CD14-positive monocyte (primary cell): Measurements from ENCODE around the gene SUV39H2. TPM values are rescaled to one million over a fixed set of nuclear protein-coding genes. Genes with fewer than 3 reads are reported as not detected.

Experiments
- DNase-seq, 3 donors: peaks; one replicate each; pipeline ENCODE4 v3.0.0-alpha.2; 2011 to 2022
- H2AFZ ChIP-seq: 2 replicates; pipeline ENCODE4 v1.6.0; 2012; ENCODE audit warnings: mild to moderate bottlenecking, low read depth, low read length, inconsistent platforms; ENCODE audit not compliant: insufficient read depth, poor library complexity, severe bottlenecking
- H3K27ac ChIP-seq, 2 donors: 1 replicate in 1 of 2; 2 replicates in 1 of 2; pipeline ENCODE4 v1.5.1; 2012 to 2013; ENCODE audit warnings: low read length in 2 of 2, control low read depth in 1 of 2, inconsistent platforms in 1 of 2, low read depth in 1 of 2, mild to moderate bottlenecking in 1 of 2
- H3K27me3 ChIP-seq, 2 donors: one replicate each; pipeline versions ENCODE4 v1.6.0 to v1.6.1; 2011 to 2013; ENCODE audit warnings: low read length in 2 of 2; ENCODE audit not compliant: control insufficient read depth in 2 of 2, insufficient read depth in 2 of 2
- H3K36me3 ChIP-seq, 2 donors: replicated peaks in 1 of 2; 1 replicate in 1 of 2; 2 replicates in 1 of 2; pipeline versions ENCODE4 v1.5.1 to v1.6.1; 2012 to 2013; ENCODE audit warnings: low read length in 2 of 2, control low read depth in 1 of 2, inconsistent platforms in 1 of 2, mild to moderate bottlenecking in 1 of 2; ENCODE audit not compliant: insufficient read depth in 2 of 2, control insufficient read depth in 1 of 2
- H3K4me1 ChIP-seq, 2 donors: 1 replicate in 1 of 2; 2 replicates in 1 of 2; pipeline versions ENCODE4 v1.5.1 to v1.6.1; 2012 to 2013; ENCODE audit warnings: low read length in 2 of 2, control low read depth in 1 of 2, inconsistent platforms in 1 of 2, mild to moderate bottlenecking in 1 of 2, moderate library complexity in 1 of 2; ENCODE audit not compliant: insufficient read depth in 2 of 2, control insufficient read depth in 1 of 2
- H3K4me2 ChIP-seq: replicated peaks from 2 replicates; pipeline ENCODE3; 2012; ENCODE audit warnings: low read length, moderate library complexity, mild to moderate bottlenecking; ENCODE audit not compliant: poor library complexity, severe bottlenecking; ENCODE audit errors: extremely low read depth
- H3K4me3 ChIP-seq, 3 experiments: fragments of 200-600 bp in 1 of 3; sonication (generic) in 1 of 3; replicated peaks in 1 of 3; 1 replicate in 2 of 3; 2 replicates in 1 of 3; pipeline ENCODE4 v1.5.1; 2011 to 2013; ENCODE audit warnings: low read length in 3 of 3, mild to moderate bottlenecking in 3 of 3, control low read depth in 2 of 3, low read depth in 2 of 3, inconsistent platforms in 1 of 3, moderate library complexity in 1 of 3
- H3K79me2 ChIP-seq: 2 replicates; pipeline ENCODE4 v1.6.0; 2012; ENCODE audit warnings: mild to moderate bottlenecking, control low read depth, inconsistent platforms, low read length, moderate library complexity; ENCODE audit not compliant: insufficient read depth
- H3K9ac ChIP-seq: 2 replicates; pipeline ENCODE4 v1.6.0; 2017; ENCODE audit warnings: low read length, mild to moderate bottlenecking; ENCODE audit not compliant: insufficient read depth, poor library complexity, severe bottlenecking
- H3K9me3 ChIP-seq, 2 donors: replicated peaks in 1 of 2; 1 replicate in 1 of 2; 2 replicates in 1 of 2; pipeline versions ENCODE4 v1.5.1 to v1.6.1; 2012 to 2013; ENCODE audit warnings: low read length in 2 of 2, control low read depth in 1 of 2; ENCODE audit not compliant: control insufficient read depth in 1 of 2, insufficient read depth in 1 of 2
- H4K20me1 ChIP-seq: 2 replicates; pipeline ENCODE4 v1.6.0; 2012; ENCODE audit warnings: mild to moderate bottlenecking, low read length, control low read depth, moderate library complexity; ENCODE audit not compliant: insufficient read depth
- H3K27ac Mint-ChIP-seq, 7 donors: one replicate each; pipeline ENCODE4 v1.8.0; 2020; ENCODE audit warnings: mild to moderate bottlenecking in 7 of 7, mixed read lengths in 7 of 7, moderate library complexity in 6 of 7, inconsistent platforms in 2 of 7
- H3K27me3 Mint-ChIP-seq, 3 donors: one replicate each; pipeline ENCODE4 v1.8.0; 2021 to 2022; ENCODE audit warnings: low read depth in 3 of 3, mild to moderate bottlenecking in 3 of 3, mixed read lengths in 3 of 3, moderate library complexity in 3 of 3, inconsistent platforms in 1 of 3
- H3K36me3 Mint-ChIP-seq, 2 donors: one replicate each; pipeline ENCODE4 v1.8.0; 2020; ENCODE audit warnings: mixed read lengths in 2 of 2, inconsistent platforms in 1 of 2, mild to moderate bottlenecking in 1 of 2
- H3K4me1 Mint-ChIP-seq: one replicate; pipeline ENCODE4 v1.8.0; 2020; ENCODE audit warnings: mild to moderate bottlenecking, mixed read lengths
- H3K4me3 Mint-ChIP-seq, 2 donors: one replicate each; pipeline ENCODE4 v1.8.0; 2020; ENCODE audit warnings: mild to moderate bottlenecking in 2 of 2, mixed read lengths in 2 of 2, moderate library complexity in 1 of 2
- H3K9me3 Mint-ChIP-seq, 7 donors: one replicate each; pipeline ENCODE4 v1.8.0; 2020 to 2022; ENCODE audit warnings: mixed read lengths in 7 of 7, mild to moderate bottlenecking in 6 of 7, moderate library complexity in 6 of 7, inconsistent platforms in 2 of 7
- CTCF ChIP-seq: fragments of 200-600 bp; IDR thresholded peaks from one replicate; pipeline ENCODE4 v1.8.0; 2022; ENCODE audit warnings: antibody characterized with exemption, mild to moderate bottlenecking
- WGBS: methylation state at CpG from one replicate; pipeline ENCODE4 v1.1.5; 2013; ENCODE audit warnings: missing lambda C conversion rate; ENCODE audit not compliant: insufficient coverage; 5-methylcytosine and 5-hydroxymethylcytosine counted together
- intact Hi-C, 2 donors: fragments of 100-400 bp; cut with micrococcal nuclease; formaldehyde crosslinking; loops; one replicate each; pipeline versions ENCODE4 v1.15.0 to v1.15.1; 2023
- polyA plus RNA-seq, 3 donors: library from polyadenylated mRNA; depleted of rRNA in 1 of 3; unstranded in 2 of 3; stranded (reverse) in 1 of 3; fragments of 300-500 nt in 2 of 3; fragments of >200 nt in 1 of 3; fragmentation: Illumina TruSeq in 2 of 3; gene quantifications; 1 replicate in 2 of 3; 2 replicates in 1 of 3; pipeline ENCODE4 v1.2.3, GENCODE V29; 2012 to 2021

The SUV39H2 gene
- polyA plus RNA-seq, 3 donors = 0.85 to 1.2 (median 0.86) TPM

GRCh38 chr10:14945108-14945507 lies 66.4 kb downstream of the SUV39H2 start:
- peaks cover 84% of the 10 kb centered on the region for H3K79me2 ChIP-seq
- no peak overlapping the region for H3K4me3 ChIP-seq
- peaks cover 63 to 97% of the 10 kb centered on the region in 2 donors for H3K36me3 ChIP-seq
- Mint-ChIP-seq H3K4me3 (no peak overlapping the region), H3K4me1 (peaks cover 5% of the 10 kb centered on the region), H3K27ac (peak overlapping the region in 1 of 7 donors; percentile 26), H3K27me3 (peaks cover 0 to 2% (median 0%) of the 10 kb centered on the region in 3 donors), H3K9me3 (no peaks in the 10 kb centered on the region), H3K36me3 (peaks cover 58 to 84% of the 10 kb centered on the region in 2 donors)
- H3K27ac ChIP-seq = no peak overlapping the region
- no peaks in the 10 kb centered on the region for H3K27me3 ChIP-seq
- no peak overlapping the region for H2AFZ ChIP-seq
- H3K9me3 ChIP-seq = no peaks in the 10 kb centered on the region
- no peak overlapping the region for H3K9ac ChIP-seq
- peak in 2 of 3 donors; percentile 10 to 28 for DNase-seq
- intact Hi-C loops = no loop called here
- WGBS = no CpG with 5 or more reads among the region's 5 CpGs
- no peak overlapping the region for H3K4me2 ChIP-seq
- peaks cover 69% of the 10 kb centered on the region for H4K20me1 ChIP-seq
- no peak for TF ChIP-seq CTCF
- H3K4me1 ChIP-seq = no peaks in the 10 kb centered on the region

GRCh38 chr10:14947268-14947667 lies 68.6 kb downstream of the SUV39H2 start:
- no peak overlapping the region for H3K27ac ChIP-seq
- peaks cover 50 to 75% of the 10 kb centered on the region in 2 donors for H3K36me3 Mint-ChIP-seq
- no peak for DNase-seq
- H3K9ac ChIP-seq = no peak overlapping the region
- no peak overlapping the region for H3K4me3 ChIP-seq
- peaks cover 93% of the 10 kb centered on the region for H3K79me2 ChIP-seq
- no peak for TF ChIP-seq CTCF
- no peaks in the 10 kb centered on the region for H3K27me3 ChIP-seq
- H3K4me2 ChIP-seq = no peak overlapping the region
- H3K4me3 Mint-ChIP-seq = no peak overlapping the region
- H3K27ac Mint-ChIP-seq = no peak overlapping the region
- no peak overlapping the region for H2AFZ ChIP-seq
- peaks cover 19 to 20% of the 10 kb centered on the region in 2 donors for H3K4me1 ChIP-seq
- intact Hi-C loops = no loop called here
- peaks cover 83% of the 10 kb centered on the region for H4K20me1 ChIP-seq
- peaks cover 0 to 1% (median 0%) of the 10 kb centered on the region in 3 donors for H3K27me3 Mint-ChIP-seq
- no peaks in the 10 kb centered on the region for H3K9me3 Mint-ChIP-seq
- WGBS = no CpG with 5 or more reads among the region's 1 CpG
- H3K4me1 Mint-ChIP-seq = peaks cover 20% of the 10 kb centered on the region
- H3K9me3 ChIP-seq = no peaks in the 10 kb centered on the region
- peaks cover 53 to 77% of the 10 kb centered on the region in 2 donors for H3K36me3 ChIP-seq
